Activated effector memory CD4-positive, alpha-beta T cell treated with Interleukin-2 at 50 U/mL for 16 hours (primary cell): ENCODE measurements around the gene CCL22.
"Not testable (repeated sequence)": the region's sequence is repeated elsewhere in the genome, so short reads cannot be mapped to it uniquely, and the experiment has no call there.

Experiments used
- DNase-seq: peaks from one replicate; pipeline ENCODE4 v3.0.0-alpha.2; 2020

Gene CCL22

DNA sequence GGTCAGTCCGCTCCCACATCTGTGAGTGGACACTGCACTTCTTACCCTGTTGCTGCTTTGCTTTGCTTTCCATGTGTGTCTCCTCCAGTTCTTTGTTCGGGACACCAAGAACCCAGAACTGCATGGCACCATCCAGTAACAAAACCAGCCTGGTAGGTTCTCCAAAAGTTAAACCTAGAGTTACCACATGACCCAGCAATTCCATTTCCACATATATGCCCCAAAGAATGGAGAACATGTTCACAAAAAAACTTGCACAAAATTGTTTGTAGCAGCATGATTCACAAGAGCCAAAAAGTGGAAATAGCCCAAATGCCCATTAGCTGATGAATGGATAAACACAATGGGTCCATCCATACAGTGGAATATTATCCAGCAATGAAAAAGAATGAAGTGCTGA, 10.3 kb upstream of the CCL22 start:
- no peak for DNase-seq

DNA sequence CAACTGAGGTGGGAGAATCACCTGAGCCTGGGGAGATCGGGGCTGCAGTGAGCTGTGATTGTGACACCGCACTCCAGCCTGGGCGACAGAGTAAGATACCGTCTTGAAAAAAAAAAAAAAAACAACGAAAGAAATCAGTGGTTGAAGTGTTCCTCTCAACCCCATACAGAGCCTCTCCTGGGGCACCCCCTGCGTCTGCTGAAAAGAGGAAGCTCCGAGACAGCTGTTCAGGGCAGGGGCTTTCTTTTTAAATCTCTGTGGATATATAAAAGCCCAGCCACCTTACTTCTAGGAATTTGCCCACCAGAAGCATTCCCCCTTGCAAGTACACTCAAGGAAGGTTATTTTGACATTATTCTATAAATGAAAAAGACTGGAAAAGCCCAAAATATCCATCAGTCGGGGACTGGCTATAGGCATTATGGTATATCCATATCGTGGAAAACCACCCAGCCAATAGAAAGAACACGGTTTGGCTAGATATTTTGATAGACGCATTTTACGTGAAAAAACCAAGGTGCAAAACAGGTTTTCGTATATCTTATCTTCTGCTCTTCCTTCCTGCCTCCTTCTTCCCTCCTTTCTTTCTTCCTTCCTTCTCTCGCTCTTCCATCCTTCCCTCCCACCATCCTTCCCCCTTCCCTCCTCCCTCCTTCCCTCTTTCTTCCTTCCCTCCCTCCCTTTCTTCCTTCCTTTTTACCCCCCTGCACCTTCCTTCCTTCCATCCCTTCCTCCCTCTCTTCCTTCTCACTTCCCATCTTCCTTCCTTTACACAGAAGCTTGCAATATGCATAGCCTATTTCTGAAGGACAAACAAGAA, 9.2 kb upstream of the CCL22 start:
- DNase-seq: no peak

DNA sequence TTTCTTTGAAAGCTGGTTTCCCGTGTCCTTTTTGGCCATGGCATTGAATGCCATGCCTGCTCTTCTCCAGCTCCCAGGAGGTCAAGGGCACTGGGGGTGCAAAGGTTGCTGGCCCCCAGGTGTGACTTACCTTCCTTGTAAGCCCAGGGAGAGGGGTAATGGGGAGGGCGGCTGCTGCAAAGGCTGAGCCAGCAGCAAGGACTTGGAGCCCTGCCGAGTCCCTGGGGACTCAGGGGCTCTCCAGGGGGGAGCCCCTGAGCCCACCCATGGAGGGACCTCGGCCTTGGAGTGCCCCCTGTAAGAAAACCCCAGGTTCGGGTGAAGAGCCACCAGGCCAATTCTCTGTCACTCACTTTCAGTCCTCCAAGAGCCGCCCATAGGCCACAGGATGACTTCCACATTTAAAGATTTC, 5.9 kb upstream of the CCL22 start:
- no peak for DNase-seq

DNA sequence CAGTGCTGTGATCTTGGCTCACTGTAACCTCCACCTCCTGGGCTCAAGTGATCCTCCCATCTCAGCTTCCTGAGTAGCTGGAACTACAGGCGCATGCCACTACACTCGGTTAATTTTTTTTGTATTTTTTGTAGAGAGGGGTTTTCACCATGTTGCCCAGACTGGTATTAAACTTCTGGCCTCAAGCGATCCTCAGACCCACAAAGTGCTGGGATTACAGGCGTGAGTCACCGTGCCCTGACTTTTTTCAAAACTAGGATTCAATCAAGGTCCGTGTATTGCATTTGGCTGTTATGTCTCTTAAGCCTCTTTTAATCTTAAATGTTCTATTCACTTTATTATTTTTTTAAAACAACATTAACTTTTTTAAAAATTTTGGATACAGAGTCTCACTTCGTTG, 4.3 kb upstream of the CCL22 start:
- DNase-seq: no peak

DNA sequence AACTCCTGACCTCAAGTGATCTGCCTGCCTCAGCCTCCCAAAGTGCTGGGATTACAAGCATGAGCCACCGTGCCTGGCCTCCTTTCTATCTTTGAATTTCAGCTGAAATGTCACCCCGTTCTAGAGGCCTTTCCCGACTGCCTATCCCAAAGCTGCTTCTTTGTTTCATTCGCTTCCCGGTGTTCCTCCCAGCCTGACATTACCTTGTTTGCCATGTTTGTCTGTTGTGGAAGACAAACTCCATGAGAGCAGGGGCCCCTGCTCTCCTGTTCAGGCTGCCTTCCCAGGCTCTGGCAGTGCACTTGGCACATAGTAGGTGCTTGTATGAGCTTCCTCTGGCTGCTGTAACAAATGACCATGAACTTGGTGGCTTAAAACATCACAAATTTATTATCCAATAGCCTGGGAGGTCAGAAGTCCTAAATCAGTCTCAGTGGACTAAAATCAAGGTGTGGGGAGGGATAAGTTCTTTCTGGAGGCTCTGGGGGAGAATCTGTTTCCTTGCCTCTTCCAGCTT, 2.6 kb upstream of the CCL22 start:
- no peak for DNase-seq

DNA sequence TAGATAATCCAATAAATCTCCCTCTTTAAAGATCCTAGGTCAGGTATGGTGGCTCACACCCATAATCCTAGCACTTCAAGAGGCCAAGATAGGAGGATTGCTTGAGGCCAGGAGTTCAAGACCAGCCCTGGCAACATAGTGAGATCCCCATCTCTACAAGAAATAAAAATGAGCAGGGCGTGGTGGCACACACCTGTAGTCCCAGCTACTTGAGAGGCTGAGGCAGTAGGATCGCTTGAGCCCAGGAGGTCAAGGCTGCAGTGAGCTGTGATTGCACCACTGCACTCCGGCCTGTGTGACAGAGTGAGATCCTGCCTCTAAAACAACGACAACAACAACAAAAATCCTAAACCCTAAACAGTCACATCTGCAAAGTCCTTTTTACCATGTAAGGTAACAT, 2.0 kb upstream of the CCL22 start:
- no peak for DNase-seq

DNA sequence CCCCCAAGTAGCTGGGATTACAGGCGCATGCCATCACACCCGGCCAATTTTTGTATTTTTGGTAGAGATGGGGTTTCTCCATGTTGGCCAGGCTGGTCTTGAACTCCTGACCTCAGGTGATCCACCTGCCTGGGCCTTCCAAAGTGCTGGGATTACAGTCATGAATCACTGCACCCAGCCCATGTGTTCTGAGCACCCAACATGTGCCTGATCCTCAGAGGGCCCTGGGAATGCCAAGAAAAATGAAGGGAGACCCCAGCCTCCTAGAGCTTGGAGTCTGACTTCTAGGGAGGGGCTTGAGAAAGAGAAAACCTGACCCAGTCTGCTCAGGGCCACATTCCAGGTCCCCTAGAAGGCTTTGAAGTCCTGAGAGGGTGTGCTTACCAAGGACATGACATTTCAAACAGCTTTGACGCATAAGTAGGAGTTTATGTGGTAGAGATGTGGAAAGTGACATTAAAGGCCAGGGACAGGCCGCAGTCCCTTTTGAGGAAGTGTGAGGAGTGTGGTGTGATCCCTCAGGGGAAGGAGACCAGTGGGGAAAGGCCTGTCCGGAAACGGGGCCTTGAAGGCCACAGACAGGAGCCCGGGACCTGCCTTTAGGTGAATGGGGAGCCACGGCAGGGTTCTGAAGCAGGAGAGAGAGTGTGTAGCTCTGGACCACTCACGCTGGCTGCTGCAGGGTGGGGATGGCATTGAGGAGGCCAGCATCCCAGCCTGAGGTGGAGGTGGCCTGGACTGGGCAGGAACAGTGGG, 1.1 kb upstream of the CCL22 start:
- no peak for DNase-seq

DNA sequence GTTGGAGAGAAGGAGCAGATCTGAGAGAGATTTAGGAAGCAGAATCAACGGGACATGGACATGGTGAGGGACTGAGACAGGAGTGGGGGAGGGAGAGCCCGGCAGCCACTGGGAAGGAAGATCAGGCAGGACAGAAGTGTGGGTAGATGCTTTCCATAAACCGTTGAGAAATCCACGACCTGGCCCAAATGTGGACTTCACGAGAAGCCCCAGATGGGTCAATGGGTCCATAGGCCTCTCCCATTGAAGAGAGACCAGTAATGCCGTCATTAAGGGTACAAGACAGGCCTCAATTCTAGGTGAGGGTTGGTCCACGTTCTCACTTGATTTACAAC, 530 bp upstream of the CCL22 start:
- DNase-seq: no peak

DNA sequence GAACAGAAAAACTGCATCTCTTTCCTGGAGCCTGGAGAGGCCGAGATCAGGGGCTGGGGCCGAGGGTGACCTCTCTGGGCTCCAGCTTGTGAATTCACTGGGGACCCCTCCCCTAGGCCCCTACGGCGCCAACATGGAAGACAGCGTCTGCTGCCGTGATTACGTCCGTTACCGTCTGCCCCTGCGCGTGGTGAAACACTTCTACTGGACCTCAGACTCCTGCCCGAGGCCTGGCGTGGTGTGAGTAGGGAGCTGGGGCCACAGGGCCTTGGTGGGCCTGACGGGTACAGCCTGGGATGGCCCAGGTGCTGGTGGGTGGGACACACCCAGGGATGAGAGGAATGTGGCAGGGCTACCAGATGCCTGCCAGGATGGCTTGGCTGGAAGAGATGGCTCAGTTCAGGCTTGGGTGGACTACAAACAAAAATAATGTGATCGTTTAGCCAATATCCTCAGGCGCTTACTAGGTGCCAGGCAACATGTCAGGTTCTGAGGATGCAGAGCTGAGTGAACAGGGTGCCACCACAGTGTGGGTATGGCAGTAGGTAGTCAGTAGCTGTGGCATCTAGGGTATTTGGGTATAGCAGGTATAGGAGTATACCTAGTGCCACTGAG, 1.8 kb downstream of the CCL22 start:
- DNase-seq: no peak

DNA sequence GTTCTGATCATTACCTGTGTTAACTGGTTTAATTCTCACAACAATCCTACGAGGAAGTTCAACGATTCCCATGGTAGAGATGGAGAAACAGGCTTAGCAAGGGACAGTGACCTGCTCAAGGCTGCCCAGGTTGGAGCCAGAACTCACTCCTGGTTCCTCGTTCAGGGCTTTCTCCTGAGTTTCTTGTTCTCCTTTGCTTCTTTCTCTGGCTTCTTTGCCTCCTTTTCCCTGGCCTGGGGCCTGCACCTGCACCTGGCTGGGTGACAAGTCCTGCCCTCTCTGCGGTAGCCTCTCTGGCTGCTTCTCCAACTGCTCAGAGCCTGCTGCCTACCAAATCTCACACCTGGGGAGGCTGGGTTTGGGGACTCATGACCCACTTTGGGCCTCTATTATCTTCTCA, 2.8 kb downstream of the CCL22 start:
- DNase-seq: no peak

DNA sequence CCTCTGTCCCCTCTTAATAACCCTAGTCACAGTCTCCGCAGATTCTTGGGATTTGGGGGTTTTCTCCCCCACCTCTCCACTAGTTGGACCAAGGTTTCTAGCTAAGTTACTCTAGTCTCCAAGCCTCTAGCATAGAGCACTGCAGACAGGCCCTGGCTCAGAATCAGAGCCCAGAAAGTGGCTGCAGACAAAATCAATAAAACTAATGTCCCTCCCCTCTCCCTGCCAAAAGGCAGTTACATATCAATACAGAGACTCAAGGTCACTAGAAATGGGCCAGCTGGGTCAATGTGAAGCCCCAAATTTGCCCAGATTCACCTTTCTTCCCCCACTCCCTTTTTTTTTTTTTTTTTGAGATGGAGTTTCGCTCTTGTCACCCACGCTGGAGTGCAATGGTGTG, 5.6 kb downstream of the CCL22 start:
- DNase-seq: no peak

DNA sequence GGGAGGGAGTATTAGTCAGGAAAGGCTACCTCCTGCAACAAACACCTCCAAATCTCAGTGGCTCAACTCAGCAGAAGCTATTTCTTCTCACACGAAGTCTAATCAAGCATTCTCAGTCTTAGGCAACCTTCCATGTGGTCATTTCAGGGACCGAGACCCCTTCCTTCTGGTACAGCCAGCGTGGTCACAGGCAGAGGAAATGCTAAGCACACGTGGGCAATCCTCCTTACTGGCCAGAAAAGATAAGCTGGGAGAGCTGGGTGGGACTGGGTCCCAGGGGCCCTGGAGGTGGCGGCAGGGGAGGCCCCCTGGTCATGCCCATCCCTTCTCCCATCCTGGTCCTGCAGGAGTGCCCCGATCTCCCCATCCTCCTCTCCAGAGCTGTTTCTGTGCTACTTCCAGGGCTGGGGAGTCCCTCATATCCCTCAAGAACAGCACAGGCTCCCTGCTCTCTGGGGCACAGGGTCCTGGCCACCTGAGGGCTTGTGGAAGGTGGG, 8.0 kb downstream of the CCL22 start:
- DNase-seq: no peak

DNA sequence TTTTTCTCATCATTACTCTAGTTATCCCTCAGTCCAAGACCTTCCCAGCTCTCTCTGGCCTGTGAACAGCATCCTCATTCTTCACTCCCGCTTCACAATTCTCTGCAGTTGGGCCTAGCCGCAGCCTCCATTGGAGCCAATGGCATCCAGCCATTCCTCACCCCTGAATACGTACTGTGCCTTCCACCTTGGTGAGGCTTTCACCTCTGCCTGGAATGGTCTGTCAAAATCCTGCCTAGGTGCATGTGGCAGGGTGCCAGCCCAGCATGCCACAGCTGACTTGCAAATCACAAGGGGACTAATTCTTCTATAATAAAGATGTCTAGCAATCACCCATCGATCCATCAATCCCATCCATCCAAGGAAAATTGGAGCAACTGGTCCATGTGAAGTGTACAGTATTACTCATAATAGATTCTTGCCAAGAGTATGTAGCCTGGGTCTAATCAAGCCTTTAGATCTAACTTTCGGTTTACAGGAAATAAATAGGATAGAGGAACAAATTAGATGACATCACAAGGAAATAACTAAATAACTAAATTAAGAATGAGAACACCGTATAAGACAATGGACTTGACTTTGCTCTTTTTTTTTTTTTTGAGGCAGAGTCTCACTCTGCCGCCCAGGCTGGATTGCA, 8.7 kb downstream of the CCL22 start:
- DNase-seq: no peak

DNA sequence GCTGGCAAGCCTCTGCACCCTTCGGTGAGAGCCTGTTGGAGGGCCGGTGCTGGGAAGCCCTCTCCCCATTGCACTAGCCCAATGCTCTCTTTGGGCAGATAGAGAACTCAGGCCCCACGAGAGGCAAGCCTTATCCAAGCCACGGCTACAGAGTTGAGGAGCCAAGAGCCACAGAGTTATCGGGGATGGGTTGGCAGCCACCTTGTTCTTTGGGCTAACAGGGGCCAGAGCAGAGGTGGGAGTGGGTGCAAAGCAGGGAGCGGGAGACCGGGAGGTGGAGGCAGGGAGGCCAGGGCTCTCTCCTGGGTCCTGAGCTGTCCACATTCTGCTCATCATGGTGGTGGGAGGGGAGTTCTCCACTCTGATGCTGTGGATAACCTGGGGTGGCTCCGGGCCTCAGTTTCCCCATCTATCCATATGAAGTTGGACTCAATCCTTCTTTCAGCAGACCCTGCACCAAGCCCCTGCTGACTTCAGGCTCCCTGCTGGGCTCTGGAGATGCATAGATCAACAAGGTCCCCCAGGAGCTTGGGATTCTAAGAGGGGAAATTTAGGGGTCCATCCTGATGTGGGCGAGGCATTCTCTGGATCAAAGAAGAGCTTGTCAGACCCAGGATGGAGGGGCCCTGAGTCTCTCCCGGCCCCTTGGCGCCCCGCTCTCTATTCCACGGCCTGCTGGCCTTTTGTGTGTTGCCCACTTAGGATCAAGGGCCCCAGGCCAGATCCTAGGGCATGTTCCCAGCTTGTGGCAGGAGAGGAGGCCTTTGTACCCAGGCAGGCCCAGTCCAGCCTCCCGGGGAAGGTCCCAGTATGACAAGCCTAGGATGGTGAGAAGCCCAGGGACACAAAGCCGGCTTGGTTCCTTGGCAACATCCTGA, 13.2 kb downstream of the CCL22 start:
- no peak for DNase-seq

DNA sequence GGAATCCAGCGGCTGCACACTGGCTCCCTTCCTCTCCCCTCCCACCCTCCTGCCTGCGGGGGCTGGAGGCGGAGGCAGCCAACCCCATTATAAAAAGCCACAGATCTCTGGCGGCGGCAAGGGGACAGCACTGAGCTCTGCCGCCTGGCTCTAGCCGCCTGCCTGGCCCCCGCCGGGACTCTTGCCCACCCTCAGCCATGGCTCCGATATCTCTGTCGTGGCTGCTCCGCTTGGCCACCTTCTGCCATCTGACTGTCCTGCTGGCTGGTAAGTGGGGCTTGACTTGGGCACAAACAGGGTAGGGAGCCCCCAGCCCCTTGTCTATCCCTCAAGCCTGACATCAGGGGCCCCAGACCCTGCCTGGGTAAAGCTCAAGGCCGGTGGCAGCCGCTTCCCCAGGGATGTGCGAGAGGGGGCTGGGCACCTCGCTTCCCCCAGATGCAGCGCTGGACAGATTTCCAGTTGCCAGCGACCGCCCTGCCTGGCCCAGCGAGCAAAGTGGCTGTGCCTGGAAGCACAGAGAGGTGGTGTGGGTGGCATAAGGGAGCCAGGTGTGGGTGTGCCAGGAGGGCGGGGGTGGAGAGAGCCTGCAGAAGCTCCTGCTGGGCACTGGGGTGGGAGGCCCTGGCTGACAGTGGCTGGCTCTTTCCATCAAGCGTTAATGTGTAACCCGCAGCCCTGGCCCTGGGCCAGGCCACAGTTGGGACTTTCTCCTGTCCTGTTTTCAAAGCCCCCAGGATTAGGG, 14.0 kb downstream of the CCL22 start, which contains the start of gene CX3CL1:
TSS of gene CX3CL1 (plus strand) at position 119 of the 745 bp plus-strand sequence. CDS start at position 198, 79 bp downstream.
- no peak for DNase-seq

DNA sequence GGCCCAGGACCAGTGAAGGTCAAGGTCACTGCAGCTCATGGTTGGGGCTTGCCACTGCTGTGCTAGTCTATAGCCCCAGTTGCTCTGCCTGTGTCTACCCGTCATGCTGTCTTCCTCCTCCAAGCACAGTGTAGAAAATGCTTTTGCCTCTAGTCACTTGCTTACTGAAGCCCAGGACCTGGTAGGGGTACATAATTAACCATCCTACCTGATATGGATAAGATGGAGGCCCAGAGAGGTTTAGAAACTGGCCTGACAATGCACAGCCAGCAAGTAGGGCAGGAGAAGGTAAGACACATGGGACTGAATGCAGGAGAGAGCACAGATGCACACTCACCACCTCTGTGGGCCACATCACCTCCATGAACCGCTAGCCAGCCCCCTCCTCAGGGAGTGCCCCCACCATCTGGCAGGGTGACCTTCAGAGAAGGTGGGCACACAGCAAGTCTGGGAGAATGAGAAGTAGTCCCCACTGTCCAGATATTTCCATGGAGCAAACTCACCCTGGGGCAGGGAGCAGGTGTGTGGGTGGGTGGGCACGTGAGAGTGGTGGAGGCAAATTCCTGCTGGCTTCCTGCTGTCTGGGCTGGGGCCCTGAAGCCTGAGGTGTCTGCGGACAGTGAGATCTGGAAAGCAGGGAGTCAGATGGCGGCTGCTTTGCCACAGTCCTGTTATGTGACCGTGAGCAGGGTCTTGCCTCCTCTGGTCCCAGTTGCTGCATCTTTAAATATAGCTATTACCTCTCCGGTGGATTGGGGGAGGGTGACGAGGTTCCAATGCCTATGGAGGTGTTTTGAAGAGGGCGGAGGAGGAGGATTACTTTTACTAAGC, 14.7 kb downstream of the CCL22 start:
- DNase-seq: no peak

DNA sequence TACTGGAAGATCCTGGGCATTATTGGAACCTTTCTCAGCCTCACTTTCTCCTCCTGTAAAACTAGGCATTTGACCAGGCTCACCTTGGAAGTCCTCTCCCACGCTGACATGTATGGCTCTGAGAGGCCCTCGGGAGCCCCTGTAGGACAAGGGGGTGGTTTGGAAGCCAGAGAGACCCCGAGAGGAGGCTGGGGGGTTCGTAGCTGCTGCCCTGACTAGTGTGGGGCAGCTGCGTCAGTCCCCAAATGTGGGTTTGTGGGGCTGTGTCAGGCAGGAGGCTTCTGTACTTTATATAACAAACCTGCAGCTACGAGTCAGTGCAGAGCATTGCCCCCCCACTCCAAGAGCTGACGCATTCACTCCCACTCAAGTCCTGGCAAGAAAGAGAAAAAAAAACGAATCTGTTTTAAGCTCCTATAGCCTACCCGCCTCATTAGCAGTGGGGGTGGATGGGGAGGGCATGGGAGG, 15.5 kb downstream of the CCL22 start:
- no peak for DNase-seq

DNA sequence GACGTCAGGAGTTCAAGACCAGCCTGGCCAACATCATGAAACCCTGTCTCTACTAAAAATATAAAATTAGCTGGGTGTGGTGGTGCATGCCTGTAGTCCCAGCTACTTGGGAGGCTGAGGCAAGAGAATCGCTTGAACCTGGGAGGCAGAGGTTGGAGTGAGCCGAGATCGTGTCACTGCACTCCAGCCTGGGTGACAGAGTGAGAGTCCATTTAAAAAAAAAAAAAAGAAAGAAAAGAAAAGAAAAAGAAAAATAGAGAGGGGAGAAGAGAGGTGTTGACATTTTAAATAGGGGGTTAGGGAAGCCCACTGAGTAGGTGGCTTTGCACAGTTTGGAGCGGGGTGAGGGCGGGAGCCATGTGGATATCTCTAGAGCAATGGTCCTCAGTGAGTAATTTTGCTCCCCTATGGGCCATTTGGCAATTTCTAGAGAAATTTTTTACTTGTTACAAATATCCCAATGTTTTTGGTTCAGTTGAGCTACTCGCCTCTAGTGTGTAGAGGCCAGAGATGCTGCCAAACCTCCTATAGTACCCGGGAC, 16.4 kb downstream of the CCL22 start:
- DNase-seq: not testable (repeated sequence)

DNA sequence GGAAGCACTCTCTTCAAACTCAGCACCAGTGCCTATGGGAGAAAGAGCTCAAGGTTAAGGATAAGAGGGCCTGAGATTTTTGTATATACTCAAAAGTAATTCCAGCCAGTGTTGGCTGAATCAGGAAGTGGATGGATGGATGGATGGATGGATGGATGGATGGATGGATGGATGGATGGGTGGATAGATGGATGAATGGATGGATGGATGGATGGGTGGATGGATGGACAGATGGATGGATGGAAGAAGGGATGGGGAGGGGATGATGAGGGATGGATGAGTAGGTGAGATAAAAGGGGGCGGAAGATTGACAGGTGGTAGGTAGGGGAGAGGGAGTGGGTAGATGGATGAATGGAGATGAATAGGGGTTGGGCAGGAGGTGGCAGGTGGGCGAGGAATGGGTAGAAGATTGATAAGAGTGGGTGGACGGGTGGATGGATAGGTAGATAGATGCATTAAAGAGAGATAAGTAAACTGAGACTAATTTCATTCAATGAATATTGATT, 17.8 kb downstream of the CCL22 start:
- no peak for DNase-seq
